Ectodermal cell (in vitro differentiated cells): ENCODE measurements around the gene CDK17.
"Not testable (repeated sequence)": the region's sequence is repeated elsewhere in the genome, so short reads cannot be mapped to it uniquely, and the experiment has no call there.

Source experiments
- H3K27ac ChIP-seq: 2 replicates; pipeline ENCODE4 v1.7.0; 2013; ENCODE audit warnings: mild to moderate bottlenecking, low read depth, low read length; ENCODE audit not compliant: insufficient read depth, poor library complexity, severe bottlenecking
- H3K27me3 ChIP-seq: 2 replicates; pipeline ENCODE4 v1.7.0; 2013; ENCODE audit warnings: mild to moderate bottlenecking, low read length; ENCODE audit not compliant: insufficient read depth, control insufficient read depth, poor library complexity, severe bottlenecking
- H3K36me3 ChIP-seq: one replicate; pipeline ENCODE4 v1.7.0; 2013; ENCODE audit warnings: low read length; ENCODE audit not compliant: control insufficient read depth, insufficient read depth
- H3K4me1 ChIP-seq: one replicate; pipeline ENCODE4 v1.7.0; 2013; ENCODE audit warnings: low read length; ENCODE audit not compliant: control insufficient read depth, insufficient read depth
- H3K4me3 ChIP-seq: 2 replicates; pipeline ENCODE4 v1.7.0; 2013; ENCODE audit warnings: low read depth, low read length, control low read depth; ENCODE audit not compliant: insufficient read depth
- H3K9me3 ChIP-seq: 2 replicates; pipeline ENCODE4 v1.7.0; 2013; ENCODE audit warnings: mild to moderate bottlenecking, low read length, moderate library complexity; ENCODE audit not compliant: control insufficient read depth
- WGBS, 2 experiments: methylation state at CpG; one replicate each; pipeline ENCODE4 v1.1.7; 2013; ENCODE audit warnings: missing lambda C conversion rate in 2 of 2; 5-methylcytosine and 5-hydroxymethylcytosine counted together

CDK17 gene

DNA sequence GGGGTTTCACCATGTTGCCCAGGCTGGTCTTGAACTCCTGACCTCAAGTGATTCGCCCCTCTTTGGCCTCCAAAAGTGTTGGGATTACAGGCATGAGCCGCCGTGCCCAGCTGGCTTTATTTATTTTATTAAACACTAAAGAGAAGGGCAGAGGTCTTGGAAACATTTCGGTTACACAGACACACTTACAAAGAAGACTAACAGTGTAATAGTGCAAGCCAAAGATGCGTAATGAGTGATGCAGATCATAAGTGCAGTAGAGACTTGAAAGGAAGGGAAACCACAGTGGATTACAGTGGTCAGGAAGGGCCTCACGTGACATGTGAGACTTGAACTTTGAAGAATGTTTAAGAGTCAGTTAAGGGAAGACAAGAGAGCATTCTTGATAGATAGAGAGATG, 33.9 kb upstream of the CDK17 start:
- Histone ChIP-seq H3K27ac (no peak overlapping the region), H3K27me3 (no peaks in the 10 kb centered on the region), H3K4me1 (peaks cover 6% of the 10 kb centered on the region), H3K9me3 (no peaks in the 10 kb centered on the region), H3K36me3 (no peaks in the 10 kb centered on the region), H3K4me3 (no peak overlapping the region)
- 92 to 98% methylated on average over 5 to 6 of the region's 6 CpGs for WGBS, 2 experiments

DNA sequence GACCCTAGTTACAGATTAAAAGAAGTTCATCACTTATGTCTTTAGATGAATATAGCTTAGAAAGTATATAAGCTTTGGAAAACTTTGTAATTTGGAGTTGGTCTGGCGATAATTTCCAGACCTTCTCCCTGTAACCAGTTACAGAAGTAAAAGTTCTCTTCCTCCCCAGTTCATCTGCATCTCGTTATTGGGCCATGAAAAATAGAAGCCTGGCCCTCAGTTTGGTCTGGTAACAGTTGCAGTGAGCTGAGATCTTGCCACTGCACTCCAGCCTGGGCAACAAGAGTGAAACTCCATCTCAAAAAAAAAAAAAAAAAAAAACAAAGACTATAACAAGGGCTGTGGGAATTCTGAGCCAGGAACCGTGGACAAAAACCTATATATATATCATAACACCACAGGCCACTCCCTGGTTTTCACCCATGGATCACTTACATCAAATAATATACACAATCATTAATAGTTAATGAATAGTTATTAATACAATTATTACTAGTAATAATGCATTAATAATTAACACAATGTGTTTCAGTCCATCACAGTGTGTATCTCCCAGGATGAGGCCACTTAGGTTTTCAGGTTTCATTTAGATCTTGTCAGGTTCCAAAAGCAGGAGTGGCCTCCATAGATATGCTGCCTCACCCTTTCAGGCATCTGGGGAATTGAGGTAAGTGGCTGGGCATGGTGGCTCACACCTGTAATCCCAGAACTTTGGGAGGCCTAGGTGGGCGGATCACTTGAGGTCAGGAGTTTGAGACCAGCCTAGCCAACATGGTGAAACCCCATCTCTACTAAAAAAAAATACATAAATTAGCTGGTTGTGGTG, 32.5 kb upstream of the CDK17 start:
- not testable (repeated sequence) for H3K27ac ChIP-seq, H3K4me3 ChIP-seq, H3K36me3 ChIP-seq, H3K27me3 ChIP-seq, H3K9me3 ChIP-seq, H3K4me1 ChIP-seq
- 82 to 91% methylated on average over 4 of the region's 4 CpGs for WGBS, 2 experiments

DNA sequence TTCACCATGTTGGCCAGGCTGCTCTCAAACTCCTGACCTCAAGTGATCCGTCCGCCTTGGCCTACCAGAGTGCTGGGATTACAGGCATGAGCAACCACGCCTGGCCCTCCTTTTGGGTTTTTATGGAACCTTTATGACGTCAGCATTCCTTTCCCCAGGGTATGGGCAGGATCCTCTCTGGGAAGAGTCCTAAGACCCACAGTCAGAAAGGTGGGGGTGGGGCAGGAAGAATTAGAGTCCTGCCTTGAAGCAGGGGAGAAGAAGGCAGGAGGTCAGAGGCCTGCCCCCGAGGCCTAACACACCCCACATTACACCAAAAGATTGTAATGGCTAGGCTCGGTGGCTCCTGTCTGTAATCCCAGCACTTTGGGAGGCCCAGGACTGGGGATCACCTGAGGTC, 30.8 kb upstream of the CDK17 start:
- Histone ChIP-seq H3K36me3 (no peaks in the 10 kb centered on the region), H3K4me1 (peaks cover 11% of the 10 kb centered on the region), H3K27ac (no peak overlapping the region), H3K27me3 (no peaks in the 10 kb centered on the region), H3K9me3 (no peaks in the 10 kb centered on the region), H3K4me3 (no peak overlapping the region)
- 82 to 84% methylated on average over 6 of the region's 6 CpGs for WGBS, 2 experiments

DNA sequence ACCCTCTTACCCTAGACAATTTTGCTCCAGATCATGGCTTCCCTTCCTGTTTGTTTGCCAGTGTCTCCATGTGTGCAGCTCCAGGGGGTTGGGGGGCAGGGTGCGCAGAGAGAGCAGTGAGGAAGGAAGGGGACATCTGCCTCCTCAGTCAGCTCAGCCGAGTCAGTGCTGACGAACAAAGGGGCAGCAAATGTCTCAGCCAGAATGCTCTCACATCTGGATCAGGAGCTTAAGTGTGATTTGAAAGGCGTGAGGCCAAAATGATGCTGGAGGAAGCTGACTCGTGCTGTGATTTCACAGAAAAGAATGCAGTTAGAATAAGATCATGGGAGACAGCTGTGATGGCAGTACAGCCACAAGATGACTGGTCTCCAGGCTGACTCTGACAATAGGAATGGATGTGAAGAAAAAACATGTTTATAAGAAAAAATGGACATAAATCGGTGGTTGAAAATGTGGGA, 27.1 kb upstream of the CDK17 start:
- no peaks in the 10 kb centered on the region for H3K27me3 ChIP-seq
- H3K4me1 ChIP-seq, result peaks cover 11% of the 10 kb centered on the region
- no peaks in the 10 kb centered on the region for H3K36me3 ChIP-seq
- WGBS, 2 experiments, result 43 to 47% methylated on average over 6 of the region's 6 CpGs
- peak overlapping the region; percentile 79 for H3K27ac ChIP-seq
- no peaks in the 10 kb centered on the region for H3K9me3 ChIP-seq
- H3K4me3 ChIP-seq, result no peak overlapping the region

DNA sequence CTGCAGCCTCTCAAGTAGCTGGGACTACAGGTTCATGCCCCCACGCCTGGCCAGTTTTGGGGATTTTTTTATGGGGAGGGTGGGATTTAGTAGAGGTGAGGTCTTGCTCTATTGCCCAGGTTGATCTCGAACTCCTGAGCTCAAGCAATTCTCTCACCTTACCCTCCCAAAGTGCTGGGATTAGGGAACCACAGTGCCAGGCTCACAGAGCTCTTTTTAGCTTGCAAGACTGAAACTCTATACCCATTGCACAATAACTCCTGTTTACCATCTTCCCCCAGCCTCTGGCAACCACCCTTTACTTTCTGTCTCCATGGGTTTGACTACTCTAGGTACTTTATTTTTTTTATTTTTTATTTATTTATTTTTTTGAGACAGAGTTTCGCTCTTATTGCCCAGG, 25.7 kb upstream of the CDK17 start:
- peaks cover 5% of the 10 kb centered on the region for H3K4me1 ChIP-seq
- no peaks in the 10 kb centered on the region for H3K9me3 ChIP-seq
- WGBS, 2 experiments, result 91 to 95% methylated on average over 3 of the region's 3 CpGs
- H3K27ac ChIP-seq, result no peak overlapping the region
- no peak overlapping the region for H3K4me3 ChIP-seq
- H3K36me3 ChIP-seq, result no peaks in the 10 kb centered on the region
- H3K27me3 ChIP-seq, result no peaks in the 10 kb centered on the region

DNA sequence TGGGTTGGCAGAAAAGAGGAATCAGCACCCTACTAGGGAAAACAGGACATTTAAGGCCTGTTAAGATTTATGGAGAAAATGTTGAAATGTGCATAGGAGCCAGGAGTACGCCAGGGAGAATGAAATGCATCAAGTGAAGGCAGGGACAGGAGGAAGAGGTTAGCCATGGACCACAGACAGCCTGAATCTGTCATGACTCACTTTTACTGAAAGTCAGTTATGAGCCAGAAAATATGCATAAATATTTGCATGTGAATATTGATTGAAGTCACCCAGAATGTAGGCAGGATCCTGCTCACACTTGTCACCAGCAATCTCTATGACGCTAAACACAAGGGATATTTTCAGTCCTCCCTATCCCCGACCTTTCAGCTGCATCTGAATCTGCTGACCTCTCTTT, 25.1 kb upstream of the CDK17 start:
- WGBS, 2 experiments, result 78 to 83% methylated on average over 3 of the region's 3 CpGs
- H3K4me3 ChIP-seq, result no peak overlapping the region
- H3K4me1 ChIP-seq, result peaks cover 5% of the 10 kb centered on the region
- H3K27me3 ChIP-seq, result no peaks in the 10 kb centered on the region
- H3K9me3 ChIP-seq, result no peaks in the 10 kb centered on the region
- H3K27ac ChIP-seq, result no peak overlapping the region
- no peaks in the 10 kb centered on the region for H3K36me3 ChIP-seq

DNA sequence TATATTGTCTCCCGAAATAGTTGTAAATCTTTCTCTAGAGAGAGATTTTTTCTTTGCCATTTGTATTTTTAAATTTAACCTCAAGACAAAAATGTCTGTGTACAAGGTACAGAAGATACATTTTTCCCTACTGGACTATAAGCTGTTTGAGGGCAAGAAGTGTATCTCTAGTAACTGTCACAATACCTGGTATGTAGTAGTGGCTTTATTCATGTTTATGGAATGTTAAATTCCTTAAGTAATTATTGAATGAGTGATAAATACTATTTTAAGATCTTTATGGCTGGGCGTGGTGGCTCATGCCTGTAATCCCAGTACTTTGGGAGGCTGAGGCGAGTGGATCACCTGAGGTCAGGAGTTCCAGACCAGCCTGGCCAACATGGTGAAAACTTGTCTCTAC, 24.4 kb upstream of the CDK17 start:
- Histone ChIP-seq H3K27ac (no peak overlapping the region), H3K27me3 (no peaks in the 10 kb centered on the region), H3K9me3 (no peaks in the 10 kb centered on the region), H3K4me1 (peaks cover 5% of the 10 kb centered on the region), H3K4me3 (no peak overlapping the region), H3K36me3 (no peaks in the 10 kb centered on the region)
- WGBS, 2 experiments, result 92 to 100% methylated on average over 2 to 3 of the region's 3 CpGs

DNA sequence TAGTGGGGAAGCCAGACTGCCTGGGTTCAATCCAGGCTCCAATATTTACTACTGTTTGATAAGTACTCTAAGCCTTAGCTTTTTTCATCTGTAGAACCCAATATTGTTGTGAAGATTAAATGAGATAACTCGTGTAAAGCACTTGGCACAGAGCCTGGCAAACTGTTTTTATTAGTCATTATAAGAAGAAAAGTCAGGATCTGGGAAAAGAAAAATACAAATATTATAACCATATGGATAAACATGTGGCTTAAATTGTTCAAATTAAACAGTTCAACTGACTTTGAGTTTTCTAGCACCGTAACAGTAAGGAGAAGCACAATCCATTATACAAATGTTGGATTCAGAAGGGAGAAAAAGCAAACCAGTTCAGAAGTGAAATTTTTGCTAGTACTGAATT, 22.0 kb upstream of the CDK17 start:
- H3K27ac ChIP-seq, result no peak overlapping the region
- H3K4me3 ChIP-seq, result no peak overlapping the region
- H3K9me3 ChIP-seq, result no peaks in the 10 kb centered on the region
- WGBS, 2 experiments, result 88 to 93% methylated on average over 2 of the region's 2 CpGs
- peaks cover 3% of the 10 kb centered on the region for H3K4me1 ChIP-seq
- no peaks in the 10 kb centered on the region for H3K27me3 ChIP-seq
- no peaks in the 10 kb centered on the region for H3K36me3 ChIP-seq

DNA sequence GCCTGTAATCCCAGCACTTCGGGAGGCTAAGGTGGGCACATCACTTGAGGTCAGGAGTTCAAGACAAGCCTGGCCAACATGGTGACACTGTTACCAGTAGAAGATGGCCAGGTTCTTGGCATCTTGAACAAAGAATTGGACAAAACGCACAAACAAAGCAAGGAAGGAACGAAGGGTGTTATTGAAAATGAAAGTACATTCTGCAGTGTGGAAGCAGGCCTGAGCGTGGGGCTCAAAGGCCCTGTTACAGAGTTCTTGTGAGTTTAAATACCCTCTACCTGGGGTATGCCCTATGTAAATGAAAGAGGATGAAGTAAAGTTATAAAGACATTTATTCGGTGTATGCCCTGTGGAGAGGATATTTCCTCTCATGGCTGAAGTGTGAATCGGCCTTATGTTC, 20.8 kb upstream of the CDK17 start:
- H3K27me3 ChIP-seq, result no peaks in the 10 kb centered on the region
- H3K9me3 ChIP-seq, result no peaks in the 10 kb centered on the region
- no peak overlapping the region for H3K27ac ChIP-seq
- H3K4me3 ChIP-seq, result no peak overlapping the region
- no peaks in the 10 kb centered on the region for H3K4me1 ChIP-seq
- 94 to 97% methylated on average over 6 of the region's 6 CpGs for WGBS, 2 experiments
- H3K36me3 ChIP-seq, result no peaks in the 10 kb centered on the region

DNA sequence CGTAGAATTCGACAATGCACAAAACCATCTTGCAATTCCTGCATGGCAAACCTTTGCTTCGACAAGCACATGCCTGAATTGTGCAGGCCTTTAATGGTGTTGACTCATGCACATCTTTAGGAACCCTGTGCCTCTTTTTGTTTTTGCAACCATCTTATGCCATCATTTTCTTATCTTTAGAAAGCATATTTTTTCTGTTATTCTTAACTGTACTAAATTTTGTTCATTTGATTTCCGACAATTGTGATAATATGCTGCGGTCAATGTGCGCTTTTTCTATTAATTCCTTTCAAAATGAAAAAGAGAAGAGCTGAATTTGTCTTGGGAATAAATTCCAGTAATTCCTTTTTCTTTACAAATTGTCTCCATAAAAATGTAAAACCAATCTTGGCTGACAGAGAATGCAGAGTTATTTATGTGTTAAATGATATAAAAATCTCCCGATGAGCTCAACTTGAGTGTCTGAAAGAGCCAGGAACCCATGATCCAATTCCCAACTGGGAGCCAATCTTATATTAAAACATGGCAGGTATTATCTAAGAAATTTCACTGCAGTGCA, 20.1 kb upstream of the CDK17 start:
- H3K4me1 ChIP-seq, result no peaks in the 10 kb centered on the region
- no peaks in the 10 kb centered on the region for H3K36me3 ChIP-seq
- WGBS, 2 experiments, result 92 to 95% methylated on average over 7 of the region's 7 CpGs
- H3K4me3 ChIP-seq, result no peak overlapping the region
- H3K27ac ChIP-seq, result no peak overlapping the region
- no peaks in the 10 kb centered on the region for H3K9me3 ChIP-seq
- no peaks in the 10 kb centered on the region for H3K27me3 ChIP-seq
